Psoas muscle (tissue), 8 donors: ENCODE measurements around the gene TSHZ2. TPM values are rescaled to one million over a fixed set of nuclear protein-coding genes. Genes with fewer than 3 reads are reported as not detected.
"Not testable (repeated sequence)": the region's sequence is repeated elsewhere in the genome, so short reads cannot be mapped to it uniquely, and the experiment has no call there.

ENCODE experiments used
- ATAC-seq, 4 donors: fragments of 200-7000 bp; cut with Tn5 transposase; one replicate each; pipeline ENCODE4 v1.9.1; 2020; ENCODE audit warnings: moderate library complexity in 3 of 4, mild to moderate bottlenecking in 2 of 4
- DNase-seq, 2 donors: peaks; one replicate each; pipeline ENCODE4 v3.0.0-alpha.2; 2020
- H3K27ac ChIP-seq: fragments of 200-600 bp; one replicate; pipeline ENCODE4 v1.8.0; 2022
- H3K27me3 ChIP-seq, 3 donors: fragments of 200-600 bp in 1 of 3; one replicate each; pipeline versions ENCODE4 v1.6.1 to v1.8.0; 2013 to 2022; ENCODE audit warnings: low read length in 2 of 3, mild to moderate bottlenecking in 2 of 3, moderate library complexity in 1 of 3; ENCODE audit not compliant: insufficient read depth in 3 of 3
- H3K36me3 ChIP-seq, 2 donors: fragments of 200-600 bp in 1 of 2; one replicate each; pipeline versions ENCODE4 v1.6.1 to v1.8.0; 2013 to 2022; ENCODE audit warnings: low read depth in 1 of 2, mild to moderate bottlenecking in 1 of 2, moderate library complexity in 1 of 2; ENCODE audit not compliant: insufficient read depth in 1 of 2
- H3K4me1 ChIP-seq: fragments of 200-600 bp; one replicate; pipeline ENCODE4 v1.8.0; 2022
- H3K4me3 ChIP-seq: fragments of 200-600 bp; one replicate; pipeline ENCODE4 v1.8.0; 2022; ENCODE audit warnings: mild to moderate bottlenecking
- H3K9me3 ChIP-seq: fragments of 200-600 bp; one replicate; pipeline ENCODE4 v1.8.0; 2022
- CTCF ChIP-seq: fragments of 200-600 bp; IDR thresholded peaks from one replicate; pipeline ENCODE4 v1.8.0; 2022; ENCODE audit warnings: antibody characterized with exemption
- WGBS, 3 donors: extraction: QIAGEN DNeasy Blood & Tissue Kit; methylation state at CpG; one replicate each; pipeline versions ENCODE4 v1.1.6 to v1.1.7; 2013; 5-methylcytosine and 5-hydroxymethylcytosine counted together
- intact Hi-C, 2 donors: fragments of 100-400 bp; cut with DNase I; formaldehyde crosslinking; loops; one replicate each; pipeline versions ENCODE4 v1.11.0 to v1.14.2; 2022
- polyA plus RNA-seq, 3 donors: library from polyadenylated mRNA; stranded (reverse); fragments of 200-250 nt; gene quantifications; one replicate each; pipeline ENCODE4 v1.2.3, GENCODE V29; 2013
- total RNA-seq, 4 donors: library from RNA; stranded (reverse); fragmentation: NEBNext Ultra II Directional in 2 of 4; extraction: Animal tissue kit (Norgen Biotek cat#: 25700) in 2 of 4; gene quantifications; one replicate each; pipeline versions ENCODE4 v1.2.1 to v1.2.4, GENCODE V29; 2021 to 2023
- donor health status: healthy with polysubstance abuse.
- donor health status: DM: no; HTN: no; CAD: no; lungs with moderate emphysema.
- donor health status: Bipolar disorder and iron deficiency.
- donor health status: healthy.
- donor health status: DM: yes; HTN: yes; CAD: no.
- donor health status: DM: no; HTN: no; CAD: no.
- donor health status: DM: no; HTN: no; CAD: no.
- donor health status: DM: yes; HTN: yes; CAD: no.

Gene TSHZ2
- total and polyA plus RNA-seq, 7 donors = 0.39 to 7.5 (median 1.9) TPM

GRCh38 chr20:53513168-53513488, 541.0 kb downstream of the TSHZ2 start:
- no peaks in the 10 kb centered on the region for H3K27me3 ChIP-seq
- H3K4me1 ChIP-seq = no peaks in the 10 kb centered on the region
- TF ChIP-seq CTCF = no peak
- no peak overlapping the region for H3K4me3 ChIP-seq
- intact Hi-C loops = no loop called here
- no peak overlapping the region for H3K27ac ChIP-seq
- H3K36me3 ChIP-seq = no peaks in the 10 kb centered on the region
- DNase-seq (no peak), ATAC-seq (no peak)
- no peaks in the 10 kb centered on the region for H3K9me3 ChIP-seq
- 46 to 51% (median 49%) methylated on average over 2 of the region's 2 CpGs for WGBS, 3 donors

- H3K9me3 ChIP-seq = no peaks in the 10 kb centered on the region
- 79 to 82% (median 80%) methylated on average over 18 of the region's 18 CpGs for WGBS, 3 donors
- intact Hi-C loops = no loop called here
Observed at GRCh38 chr20:53513489-53514298, 541.5 kb downstream of the TSHZ2 start.

GRCh38 chr20:53515749-53516148, 543.6 kb downstream of the TSHZ2 start:
- ATAC-seq (no peak), DNase-seq (no peak)
- Histone ChIP-seq H3K27ac (no peak overlapping the region), H3K4me1 (no peaks in the 10 kb centered on the region), H3K27me3 (no peaks in the 10 kb centered on the region), H3K36me3 (no peaks in the 10 kb centered on the region), H3K4me3 (no peak overlapping the region), H3K9me3 (no peaks in the 10 kb centered on the region)
- WGBS, 3 donors = 58 to 67% (median 65%) methylated on average over 4 of the region's 4 CpGs
- TF ChIP-seq CTCF = no peak
- intact Hi-C loops = no loop called here

More at GRCh38 chr20:53513489-53514298, 541.5 kb downstream of the TSHZ2 start:
- no peaks in the 10 kb centered on the region for H3K36me3 ChIP-seq
- no peak for TF ChIP-seq CTCF
- ATAC-seq (no peak), DNase-seq (no peak)
- H3K4me1 ChIP-seq = no peaks in the 10 kb centered on the region
- no peak overlapping the region for H3K4me3 ChIP-seq
- H3K27me3 ChIP-seq = no peaks in the 10 kb centered on the region
- H3K27ac ChIP-seq = no peak overlapping the region

- 51 to 54% (median 53%) methylated on average over 13 of the region's 13 CpGs for WGBS, 3 donors
- DNase-seq = no peak
- TF ChIP-seq CTCF = no peak
- no peak overlapping the region for H3K27ac ChIP-seq
- intact Hi-C loops = no loop called here
- no peak for ATAC-seq
- H3K4me3 ChIP-seq = no peak overlapping the region
- no peaks in the 10 kb centered on the region for H3K4me1 ChIP-seq
- no peaks in the 10 kb centered on the region for H3K9me3 ChIP-seq
- no peaks in the 10 kb centered on the region for H3K36me3 ChIP-seq
- no peaks in the 10 kb centered on the region for H3K27me3 ChIP-seq
Observed at GRCh38 chr20:53517146-53517545, 545.0 kb downstream of the TSHZ2 start.

GRCh38 chr20:53521421-53521820, 549.3 kb downstream of the TSHZ2 start:
- H3K36me3 ChIP-seq, H3K4me1 ChIP-seq, DNase-seq, H3K9me3 ChIP-seq, intact Hi-C loops, H3K4me3 ChIP-seq, ATAC-seq, H3K27ac ChIP-seq, H3K27me3 ChIP-seq: not testable (repeated sequence)
- WGBS, 3 donors = 28 to 46% (median 31%) methylated on average over 5 of the region's 5 CpGs
